ENCODE measurements around the gene ALDOA.
"Not testable (repeated sequence)": the region's sequence is repeated elsewhere in the genome, so short reads cannot be mapped to it uniquely, and the experiment has no call there.

ALDOA gene

GRCh38 chr16:30092373-30093010 is 26.9 kb downstream of the ALDOA start:
- DNase-seq = peak; percentile 85

DNA sequence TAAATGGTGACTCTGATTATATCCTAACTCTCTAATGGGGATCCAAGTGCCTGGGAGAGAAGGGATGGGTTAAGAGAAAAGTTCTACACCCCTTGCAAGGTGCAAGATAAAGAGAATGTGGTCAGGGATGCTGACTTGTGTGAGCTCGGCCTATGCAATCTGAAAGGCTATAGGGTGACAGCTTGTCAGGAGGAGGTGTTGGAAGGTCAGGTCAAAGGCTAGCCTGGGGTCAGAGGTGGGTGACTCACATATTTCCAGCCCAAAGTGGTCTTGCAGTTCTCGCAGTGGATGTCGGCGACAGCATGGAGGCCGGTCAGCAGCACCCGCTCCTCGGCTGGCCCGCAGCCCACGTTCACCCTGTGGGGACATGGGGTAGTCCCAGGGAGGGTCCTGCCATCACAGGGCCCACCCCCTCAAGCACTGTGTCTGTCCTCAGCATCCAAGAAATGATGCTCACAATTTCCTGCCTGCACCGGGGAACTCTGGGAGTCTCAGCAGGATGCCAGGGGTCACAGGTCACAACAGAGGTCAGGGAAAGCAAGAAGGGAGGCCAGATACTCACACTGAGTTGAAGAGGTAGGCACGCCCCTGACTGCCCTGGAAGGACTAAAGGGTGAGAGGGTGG is 29.1 kb downstream of the ALDOA start:
- no peak for DNase-seq

GRCh38 chr16:30095166-30096078 is 29.9 kb downstream of the ALDOA start:
- DNase-seq = no peak

DNA sequence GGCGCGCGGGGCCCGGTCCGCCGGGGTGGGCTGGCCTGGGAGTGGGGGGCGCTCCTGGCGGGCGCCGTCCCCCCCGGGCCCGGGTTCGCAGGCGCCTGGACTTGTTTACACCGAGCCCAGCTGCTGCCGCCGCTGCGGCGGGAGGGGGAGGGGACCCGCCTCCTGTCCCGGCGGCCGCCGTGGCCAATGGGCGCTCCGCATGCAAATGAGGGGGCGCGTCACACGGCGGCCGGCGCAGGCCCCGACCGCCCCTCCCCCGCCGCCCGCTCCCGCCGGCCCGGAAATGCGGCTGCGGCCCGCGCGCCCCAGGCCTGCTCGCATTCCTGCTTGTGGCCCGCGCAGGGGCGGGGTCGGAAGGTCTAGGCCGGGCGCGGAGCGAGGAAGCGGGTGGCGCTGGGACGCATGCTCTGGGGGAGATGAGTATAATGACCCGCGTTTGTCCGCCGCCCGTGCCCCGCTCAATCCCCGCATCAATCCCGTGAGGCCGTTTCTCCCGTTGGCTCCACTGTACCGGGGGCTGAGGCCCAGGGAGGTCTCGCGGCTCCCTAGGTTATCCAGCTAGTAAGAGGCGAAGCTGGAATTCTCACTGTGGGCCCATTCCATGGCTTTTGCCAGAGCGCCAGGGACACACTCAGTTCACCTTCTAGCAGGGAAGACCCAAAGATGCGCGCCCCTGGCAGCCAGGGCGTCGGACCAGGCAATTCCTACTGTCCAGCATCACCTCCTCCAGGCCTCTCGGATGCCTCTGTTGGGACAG is 30.7 kb downstream of the ALDOA start, which contains the start of gene YPEL3:
Gene YPEL3 (minus strand): TSS at position 109 of the 757 bp plus-strand sequence. CDS start 731 bp downstream, outside the sequence.
- DNase-seq = peak; percentile 63

DNA sequence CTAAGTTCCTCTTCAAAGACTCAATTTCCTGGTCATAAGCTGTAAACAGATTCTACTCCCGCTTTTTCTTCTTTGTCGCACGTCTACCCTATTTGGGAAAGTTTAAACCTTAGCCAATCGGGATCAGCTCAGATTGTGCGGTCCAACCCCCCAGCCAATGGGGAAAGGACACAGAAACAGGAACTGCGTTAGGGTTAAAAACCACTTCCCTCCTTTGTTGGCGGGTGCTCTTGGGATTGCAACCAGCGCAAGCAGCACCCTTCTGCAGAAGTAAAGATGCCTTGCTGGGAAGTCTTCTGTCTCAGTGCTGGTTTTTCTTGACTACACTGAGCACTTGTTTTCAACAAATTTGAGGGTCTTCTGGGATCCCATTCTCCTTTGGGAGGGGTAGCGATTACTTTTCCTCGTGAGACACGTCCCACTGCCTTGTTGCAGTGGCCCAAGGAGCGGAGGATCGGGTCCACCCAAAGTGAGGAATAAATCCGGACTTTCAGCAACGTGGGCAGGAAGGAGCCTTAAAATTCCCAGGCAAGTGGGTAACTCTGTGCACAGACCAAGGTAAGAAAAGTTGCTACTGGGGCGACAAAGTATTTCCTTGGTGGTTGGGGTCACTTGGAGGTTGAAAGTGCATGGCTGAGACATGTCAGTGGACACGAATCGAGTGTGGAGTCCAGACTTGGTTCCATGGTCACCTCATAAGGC is 31.5 kb downstream of the ALDOA start:
- no peak for DNase-seq

GRCh38 chr16:30104090-30104489 is 38.5 kb downstream of the ALDOA start:
- DNase-seq = no peak

- no peak for DNase-seq
These were observed 38.9 kb downstream of the ALDOA start for GRCh38 chr16:30104492-30104891.

DNA sequence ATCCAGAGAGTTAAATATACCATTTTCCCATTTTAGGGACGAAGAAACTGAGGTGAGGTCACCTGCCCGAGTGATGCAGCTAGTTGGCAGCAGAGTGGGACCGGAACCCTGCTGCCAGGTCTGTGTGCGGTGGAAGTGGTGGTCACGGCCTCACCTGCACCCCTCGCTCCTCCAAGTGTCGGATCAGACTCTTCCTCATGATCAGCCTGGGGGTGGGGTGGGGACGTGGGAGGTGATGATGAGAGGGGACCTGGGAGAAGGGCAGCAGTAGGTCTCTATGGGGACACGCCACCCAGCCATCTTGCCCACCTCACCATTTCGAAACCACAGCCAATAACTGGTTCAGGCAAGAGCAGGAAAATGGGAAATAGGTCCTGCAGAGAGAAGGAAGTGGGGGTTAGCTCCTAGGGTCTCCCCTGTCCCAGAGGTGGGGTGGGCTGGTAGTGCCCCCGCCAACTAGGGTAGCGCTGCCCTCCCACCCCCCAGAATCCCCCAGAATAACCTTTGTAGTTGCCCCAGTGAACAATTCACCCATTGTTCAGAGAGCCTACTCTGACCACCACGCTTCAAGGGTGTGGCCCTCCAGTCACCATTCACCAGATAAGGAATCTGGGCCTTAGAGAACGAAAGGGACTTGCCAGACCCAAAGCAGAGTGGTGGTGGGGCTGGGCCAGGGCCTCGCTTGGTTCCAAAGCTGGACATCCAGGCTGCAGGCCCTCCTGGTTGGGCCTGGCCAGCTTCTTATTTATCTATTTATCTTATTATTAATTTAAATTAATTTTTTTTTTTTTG is 42.7 kb downstream of the ALDOA start:
- no peak for DNase-seq

DNA sequence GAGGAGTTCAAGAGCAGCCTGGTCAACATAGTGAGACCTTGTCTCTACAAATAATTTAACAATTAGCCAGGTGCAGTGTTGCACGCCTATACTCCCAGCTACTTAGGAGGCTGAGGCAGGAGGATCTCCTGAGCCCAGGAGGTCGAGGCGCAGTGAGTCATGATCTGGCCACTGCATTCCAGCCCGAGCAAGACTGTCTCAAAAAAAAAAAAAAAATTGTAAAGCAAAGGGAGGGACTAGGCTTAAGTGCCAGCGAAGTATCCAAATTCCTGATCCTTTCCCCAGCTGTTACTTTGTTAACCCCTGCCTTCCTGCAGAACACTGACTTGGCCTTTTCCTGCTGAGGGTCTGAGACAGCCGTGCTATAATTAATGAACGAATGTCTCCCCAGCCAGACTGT is 45.1 kb downstream of the ALDOA start:
- no peak for DNase-seq

- no peak for DNase-seq
These were observed 46.9 kb downstream of the ALDOA start for GRCh38 chr16:30112197-30113030.

DNA sequence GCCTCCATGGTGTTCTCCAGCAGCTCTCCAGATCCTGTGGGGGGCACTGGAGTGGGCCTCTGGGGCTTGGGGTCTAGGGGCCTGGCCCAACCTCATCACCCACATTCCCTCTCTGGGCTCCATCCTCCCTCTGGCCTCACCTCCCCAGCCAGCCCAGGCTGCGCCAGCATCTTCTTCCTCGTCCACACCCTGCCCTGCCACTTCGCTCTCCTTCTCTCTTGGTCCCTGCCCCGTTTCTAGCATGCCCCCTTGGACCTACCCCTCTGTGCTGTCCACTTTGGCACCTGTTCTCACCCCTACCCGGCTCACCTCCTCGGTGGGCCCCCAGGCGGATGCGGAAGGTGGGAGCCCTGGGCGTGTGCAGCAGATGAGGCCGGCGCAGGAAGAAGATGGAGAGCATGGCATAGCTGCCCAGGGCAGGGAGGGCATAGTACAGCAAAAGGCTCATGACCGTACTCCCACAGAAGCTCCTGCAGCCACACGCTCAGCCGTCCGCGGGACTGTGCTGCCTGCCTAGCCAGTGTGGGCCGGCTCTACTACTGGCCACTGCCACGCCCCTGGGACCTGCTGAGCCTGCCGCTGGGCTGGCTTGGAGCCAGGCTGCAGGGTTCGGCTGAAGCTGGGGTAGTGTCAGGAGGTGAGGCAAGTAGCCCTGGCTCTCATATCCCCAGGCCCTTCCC is 47.6 kb downstream of the ALDOA start, which contains the start of gene GDPD3:
Gene GDPD3 (minus strand): TSS at position 507 of the 680 bp plus-strand sequence. CDS start 59 bp downstream, at position 448.
- no peak for DNase-seq

DNA sequence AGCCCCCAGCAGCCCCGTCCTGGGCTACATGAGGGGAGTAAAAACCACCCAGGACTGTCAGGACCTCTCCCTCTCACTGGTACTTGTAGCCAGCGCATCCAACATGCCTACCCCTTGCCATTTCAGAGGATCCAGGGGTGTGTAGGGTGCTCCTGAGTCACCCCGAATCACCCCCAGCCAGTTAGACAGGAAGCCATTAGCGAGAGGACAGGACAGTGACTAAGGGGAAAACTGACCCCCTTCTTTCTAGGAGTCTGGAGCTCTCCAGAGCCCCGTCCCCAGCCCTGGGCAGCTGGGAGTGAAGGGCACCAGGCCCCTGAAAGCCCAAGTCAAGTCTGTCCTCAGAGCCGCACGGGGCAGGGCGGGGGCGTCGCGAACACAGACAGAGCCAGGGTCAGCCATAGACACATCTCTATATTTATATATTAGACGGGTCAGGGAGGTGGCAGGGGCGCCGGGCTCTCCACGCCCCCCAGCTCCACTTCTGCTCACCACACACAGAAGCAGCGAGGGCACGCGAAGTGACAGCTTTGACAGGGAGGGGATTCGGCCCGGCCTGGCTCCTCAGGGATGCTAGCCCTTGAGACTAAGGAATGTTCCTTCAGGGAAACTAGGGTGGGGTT is 48.3 kb downstream of the ALDOA start:
- no peak for DNase-seq

DNA sequence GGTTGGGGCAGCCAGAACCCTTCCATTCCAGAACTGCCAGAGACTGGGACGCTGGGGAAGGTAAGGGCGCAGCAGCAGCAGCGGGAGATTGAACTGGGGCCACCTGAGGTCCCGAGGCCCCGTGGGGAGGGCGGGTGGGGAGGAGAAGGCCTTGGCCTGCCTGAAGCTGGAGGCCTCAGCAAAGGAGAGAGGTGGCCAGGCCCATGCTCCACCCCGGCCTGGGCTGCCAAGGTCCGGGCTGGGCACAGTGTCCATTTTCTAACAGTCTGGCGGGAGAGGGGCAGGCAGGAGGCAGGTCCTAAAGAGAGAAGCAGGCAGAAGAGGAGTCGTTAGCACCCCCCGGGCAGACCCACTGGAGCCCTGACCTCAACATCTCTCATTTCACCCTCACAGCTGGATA is 48.9 kb downstream of the ALDOA start:
- no peak for DNase-seq

GRCh38 chr16:30114833-30115232 is 49.3 kb downstream of the ALDOA start:
- not testable (repeated sequence) for DNase-seq

DNA sequence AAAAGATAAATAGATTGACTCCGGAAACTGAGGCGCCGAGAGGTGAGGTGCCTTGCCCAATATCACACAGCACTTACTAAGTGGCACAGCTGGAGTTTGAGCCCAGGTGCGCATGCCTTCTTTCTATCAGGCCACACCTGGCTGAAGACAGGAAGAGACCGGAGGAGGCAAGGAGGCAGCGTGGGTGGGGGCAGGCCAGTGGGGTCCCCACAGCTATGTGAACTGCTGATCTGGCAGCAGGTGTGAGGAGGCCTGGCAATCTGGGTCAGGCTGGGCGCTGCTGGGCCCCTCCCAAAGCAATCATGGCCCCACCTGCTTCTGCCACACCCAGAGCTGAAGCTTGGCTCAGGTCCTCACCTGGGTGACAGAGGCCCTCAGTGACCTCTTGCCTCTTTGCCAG is 49.7 kb downstream of the ALDOA start:
- DNase-seq = no peak

DNA sequence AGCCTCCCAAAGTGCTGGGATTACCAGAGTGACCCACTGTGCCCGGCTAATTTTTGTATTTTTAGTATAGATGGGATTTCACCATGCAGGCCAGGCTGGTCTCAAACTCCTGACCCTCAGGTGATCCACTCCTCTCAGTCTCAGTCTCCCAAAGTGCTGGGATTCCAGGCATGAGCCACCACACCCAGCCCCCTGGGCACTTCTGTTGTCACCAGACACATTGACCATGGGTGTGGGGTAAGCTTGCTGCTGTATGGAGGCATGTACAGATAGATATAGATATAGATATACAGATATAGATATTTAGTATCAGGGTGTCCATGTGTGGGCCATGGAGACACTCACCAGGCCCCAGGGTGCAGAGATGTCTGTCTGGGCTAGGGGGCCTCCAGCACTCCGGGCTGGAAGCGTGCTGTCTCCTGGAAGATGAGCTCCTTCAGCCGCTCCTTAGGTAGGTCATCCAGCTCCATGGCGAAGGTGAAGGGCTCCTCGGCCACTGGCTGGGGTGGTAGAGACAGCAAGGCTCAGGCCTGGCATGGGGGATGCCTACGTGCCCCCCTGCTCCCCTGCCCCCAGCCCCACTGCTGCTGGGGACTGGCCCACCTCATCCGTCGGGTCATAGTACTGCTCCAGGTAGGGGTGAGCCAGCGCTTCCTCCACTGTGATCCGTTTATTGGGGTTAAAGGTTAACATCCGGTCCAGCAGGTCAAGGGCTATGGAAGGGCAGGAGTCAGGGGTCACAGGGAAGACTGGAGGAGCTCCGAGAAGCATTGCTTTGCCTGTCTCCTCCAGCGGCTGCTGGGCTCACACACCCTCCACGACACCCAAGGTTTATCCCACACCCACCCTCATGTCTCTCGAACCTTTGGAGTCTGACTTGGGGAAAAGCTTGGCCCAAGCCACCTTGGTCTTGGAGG is 51.0 kb downstream of the ALDOA start:
- DNase-seq = no peak

GRCh38 chr16:30117768-30118167 is 52.2 kb downstream of the ALDOA start:
- DNase-seq = no peak

DNA sequence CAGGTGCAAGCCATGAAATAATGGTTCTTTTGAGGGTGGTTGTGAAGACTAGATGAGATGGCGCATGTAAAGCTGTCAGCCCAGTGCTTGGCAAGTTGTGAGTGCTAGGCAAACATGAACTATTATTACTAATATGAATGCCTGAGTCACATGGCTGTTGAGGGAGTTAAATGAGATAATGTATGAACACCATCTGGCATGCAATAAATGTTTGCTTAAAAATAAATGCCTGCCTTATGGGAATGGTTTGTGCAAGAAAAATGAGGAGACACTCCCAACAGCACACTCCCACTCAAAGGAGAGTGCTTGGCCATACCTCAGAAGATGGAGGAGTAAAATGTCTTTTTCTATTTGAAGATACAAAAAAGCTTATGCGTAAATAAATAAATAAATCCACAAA is 53.9 kb downstream of the ALDOA start:
- DNase-seq = no peak
